Measurements from ENCODE around the gene QRFP.

The QRFP gene

DNA sequence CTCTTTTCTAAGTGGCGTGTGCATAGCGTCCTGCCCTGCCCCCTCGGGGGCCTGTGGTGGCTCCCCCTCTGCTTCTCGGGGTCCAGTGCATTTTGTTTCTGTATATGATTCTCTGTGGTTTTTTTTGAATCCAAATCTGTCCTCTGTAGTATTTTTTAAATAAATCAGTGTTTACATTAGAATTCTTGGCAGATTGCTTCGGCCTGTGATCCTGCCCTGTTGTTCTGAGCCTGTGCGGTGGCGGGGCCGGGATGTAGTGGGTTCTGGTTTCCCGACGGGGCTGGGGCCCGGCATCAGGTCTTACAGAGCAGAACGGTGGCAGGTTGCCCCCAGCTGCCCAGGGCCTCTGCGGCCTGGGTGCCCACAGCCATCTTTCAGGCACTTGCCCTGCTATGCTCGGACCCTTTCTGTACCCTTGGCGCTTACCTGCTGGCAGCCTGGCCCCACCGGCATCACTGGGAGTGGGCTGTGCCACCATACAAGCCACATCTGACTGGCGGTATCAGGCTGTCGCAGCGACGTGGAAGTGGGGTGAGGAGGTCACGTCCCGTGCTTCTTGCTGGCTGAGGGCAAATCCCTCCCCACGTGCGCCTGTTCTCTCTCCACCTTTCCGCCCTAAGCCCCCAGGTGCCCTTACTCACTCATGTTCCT, 9.0 kb downstream of the QRFP start:
- H3K9me3 ChIP-seq (ENCODE audit: control insufficient read depth, insufficient read depth, low read depth, low read length): no peaks in the 10 kb centered on the region
- ChIA-PET CTCF (interaction anchor here (1.0 to 4.9 kb wide), 4 partner anchors 18 to 110 kb away, joined by 3 to 31 read pairs (median 22); no protein-coding TSS in a partner anchor), POLR2A (no interaction called here)
- H3K4me1 ChIP-seq (ENCODE audit: control insufficient read depth, insufficient read depth, low read length): no peaks in the 10 kb centered on the region
- H3K4me3 ChIP-seq (ENCODE audit: low read depth, low read length): no peak overlapping the region
- peaks cover 0 to 88% of the 10 kb centered on the region in 2 experiments; a peak in 1 of 3 replicates for H3K36me3 ChIP-seq (ENCODE audit: control insufficient read depth in 2 of 2, insufficient read depth in 1 of 2, low read length in 2 of 2)
- no peak for TF ChIP-seq HOXA7 (CRISPR knock-in tag; IDR thresholded peaks at IDR 0.05; ENCODE audit: borderline replicate concordance)
- no peak for TF ChIP-seq ZNF112 (tag by site-specific recombination; IDR thresholded peaks at IDR 0.05)
- TF ChIP-seq GLIS2 (tag by site-specific recombination; IDR thresholded peaks at IDR 0.05): no peak
- TF ChIP-seq ZNF133 (tag by site-specific recombination; IDR thresholded peaks at IDR 0.05): no peak
- TF ChIP-seq ZNF555 (tag by site-specific recombination; conservative IDR thresholded peaks at IDR 0.05): no peak
- TF ChIP-seq REPIN1 (tag by site-specific recombination; IDR thresholded peaks at IDR 0.05; ENCODE audit: low read depth): no peak
- TF ChIP-seq KLF1 (tag by site-specific recombination; IDR thresholded peaks at IDR 0.05): no peak
- no peak for TF ChIP-seq ZNF391 (tag by site-specific recombination; IDR thresholded peaks at IDR 0.05; ENCODE audit: borderline replicate concordance, low read depth)
- no peak for TF ChIP-seq ZNF776 (tag by site-specific recombination; IDR thresholded peaks at IDR 0.05; ENCODE audit: borderline replicate concordance)
- TF ChIP-seq ZBTB17 (tag by site-specific recombination; IDR thresholded peaks at IDR 0.05): no peak
- no peak for TF ChIP-seq ZNF335 (tag by site-specific recombination; conservative IDR thresholded peaks at IDR 0.05)
- no peak for TF ChIP-seq ZNF768 (tag by site-specific recombination; IDR thresholded peaks at IDR 0.05)
- TF ChIP-seq HOXC10 (CRISPR knock-in tag; IDR thresholded peaks at IDR 0.05): no peak
- no peak for TF ChIP-seq KLF16 (tag by site-specific recombination; IDR thresholded peaks at IDR 0.05)
- TF ChIP-seq ZNF76 (tag by site-specific recombination; IDR thresholded peaks at IDR 0.05; ENCODE audit: borderline replicate concordance, low read depth): no peak
- no peak for TF ChIP-seq ZNF146 (tag by site-specific recombination; IDR thresholded peaks at IDR 0.05)
- TF ChIP-seq ZBTB1 (tag by site-specific recombination; IDR thresholded peaks at IDR 0.05): no peak
- no peak for TF ChIP-seq ZNF140 (tag by site-specific recombination; IDR thresholded peaks at IDR 0.05)
- no peak for TF ChIP-seq ZXDB (tag by site-specific recombination; IDR thresholded peaks at IDR 0.05)
- no peak overlapping the region for H3K27ac ChIP-seq (ENCODE audit: extremely low read depth, low read depth, low read length)

DNA sequence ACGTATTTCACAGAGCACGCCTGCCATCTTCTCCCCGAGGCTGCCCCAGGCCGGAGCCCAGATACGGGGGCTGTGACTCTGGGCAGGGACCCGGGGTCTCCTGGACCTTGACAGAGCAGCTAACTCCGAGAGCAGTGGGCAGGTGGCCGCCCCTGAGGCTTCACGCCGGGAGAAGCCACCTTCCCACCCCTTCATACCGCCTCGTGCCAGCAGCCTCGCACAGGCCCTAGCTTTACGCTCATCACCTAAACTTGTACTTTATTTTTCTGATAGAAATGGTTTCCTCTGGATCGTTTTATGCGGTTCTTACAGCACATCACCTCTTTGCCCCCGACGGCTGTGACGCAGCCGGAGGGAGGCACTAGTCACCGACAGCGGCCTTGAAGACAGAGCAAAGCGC, 9.6 kb downstream of the QRFP start:
- no peak overlapping the region for H3K4me3 ChIP-seq (ENCODE audit: low read depth, low read length)
- POLR2A ChIA-PET: interaction anchor here (1.3 kb wide), 1 partner anchor 17 kb away, joined by 3 read pairs; no protein-coding TSS in a partner anchor
- TF ChIP-seq ZNF677 (tag by site-specific recombination; IDR thresholded peaks at IDR 0.05): no peak
- TF ChIP-seq ZNF157 (tag by site-specific recombination; IDR thresholded peaks at IDR 0.05): no peak
- no peak for TF ChIP-seq ZNF777 (tag by site-specific recombination; IDR thresholded peaks at IDR 0.05; ENCODE audit: borderline replicate concordance)
- no peaks in the 10 kb centered on the region for H3K4me1 ChIP-seq (ENCODE audit: control insufficient read depth, insufficient read depth, low read length)
- H3K27ac ChIP-seq (ENCODE audit: extremely low read depth, low read depth, low read length): no peak overlapping the region
- H3K9me3 ChIP-seq (ENCODE audit: control insufficient read depth, insufficient read depth, low read depth, low read length): no peaks in the 10 kb centered on the region
- CTCF ChIA-PET: interaction anchor here (2.3 kb wide), 1 partner anchor 21 kb away, joined by 9 read pairs; no protein-coding TSS in a partner anchor
- H3K36me3 ChIP-seq (ENCODE audit: control insufficient read depth in 2 of 2, insufficient read depth in 1 of 2, low read length in 2 of 2): peaks cover 0 to 86% of the 10 kb centered on the region in 2 experiments; a peak in 1 of 3 replicates

DNA sequence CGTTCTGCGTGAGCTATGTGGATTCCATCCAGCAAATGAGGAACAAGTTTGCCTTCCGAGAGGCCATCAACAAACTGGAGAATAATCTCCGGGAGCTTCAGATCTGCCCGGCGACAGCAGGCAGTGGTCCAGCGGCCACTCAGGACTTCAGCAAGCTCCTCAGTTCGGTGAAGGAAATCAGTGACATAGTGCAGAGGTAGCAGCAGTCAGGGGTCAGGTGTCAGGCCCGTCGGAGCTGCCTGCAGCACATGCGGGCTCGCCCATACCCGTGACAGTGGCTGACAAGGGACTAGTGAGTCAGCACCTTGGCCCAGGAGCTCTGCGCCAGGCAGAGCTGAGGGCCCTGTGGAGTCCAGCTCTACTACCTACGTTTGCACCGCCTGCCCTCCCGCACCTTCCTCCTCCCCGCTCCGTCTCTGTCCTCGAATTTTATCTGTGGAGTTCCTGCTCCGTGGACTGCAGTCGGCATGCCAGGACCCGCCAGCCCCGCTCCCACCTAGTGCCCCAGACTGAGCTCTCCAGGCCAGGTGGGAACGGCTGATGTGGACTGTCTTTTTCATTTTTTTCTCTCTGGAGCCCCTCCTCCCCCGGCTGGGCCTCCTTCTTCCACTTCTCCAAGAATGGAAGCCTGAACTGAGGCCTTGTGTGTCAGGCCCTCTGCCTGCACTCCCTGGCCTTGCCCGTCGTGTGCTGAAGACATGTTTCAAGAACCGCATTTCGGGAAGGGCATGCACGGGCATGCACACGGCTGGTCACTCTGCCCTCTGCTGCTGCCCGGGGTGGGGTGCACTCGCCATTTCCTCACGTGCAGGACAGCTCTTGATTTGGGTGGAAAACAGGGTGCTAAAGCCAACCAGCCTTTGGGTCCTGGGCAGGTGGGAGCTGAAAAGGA, 10.9 kb downstream of the QRFP start:
- ChIA-PET CTCF (interaction anchor here (0.7 to 2.3 kb wide), 3 partner anchors 16 to 164 kb away, joined by 3 to 9 read pairs (median 8); no protein-coding TSS in a partner anchor), POLR2A (interaction anchor here (0.8 to 1.3 kb wide), 2 partner anchors 16 to 192 kb away, joined by 3 read pairs; partner anchors contain the start of gene EXOSC2)
- H3K4me1 ChIP-seq (ENCODE audit: control insufficient read depth, insufficient read depth, low read length): no peaks in the 10 kb centered on the region
- H3K27ac ChIP-seq (ENCODE audit: extremely low read depth, low read depth, low read length): no peak overlapping the region
- peaks cover 0 to 89% of the 10 kb centered on the region in 2 experiments; a peak in 1 of 3 replicates for H3K36me3 ChIP-seq (ENCODE audit: control insufficient read depth in 2 of 2, insufficient read depth in 1 of 2, low read length in 2 of 2)
- no peaks in the 10 kb centered on the region for H3K9me3 ChIP-seq (ENCODE audit: control insufficient read depth, insufficient read depth, low read depth, low read length)
- no peak overlapping the region for H3K4me3 ChIP-seq (ENCODE audit: low read depth, low read length)
- TF ChIP-seq ZNF600 (tag by site-specific recombination; IDR thresholded peaks at IDR 0.05): no peak
- TF ChIP-seq, protein P1, sequence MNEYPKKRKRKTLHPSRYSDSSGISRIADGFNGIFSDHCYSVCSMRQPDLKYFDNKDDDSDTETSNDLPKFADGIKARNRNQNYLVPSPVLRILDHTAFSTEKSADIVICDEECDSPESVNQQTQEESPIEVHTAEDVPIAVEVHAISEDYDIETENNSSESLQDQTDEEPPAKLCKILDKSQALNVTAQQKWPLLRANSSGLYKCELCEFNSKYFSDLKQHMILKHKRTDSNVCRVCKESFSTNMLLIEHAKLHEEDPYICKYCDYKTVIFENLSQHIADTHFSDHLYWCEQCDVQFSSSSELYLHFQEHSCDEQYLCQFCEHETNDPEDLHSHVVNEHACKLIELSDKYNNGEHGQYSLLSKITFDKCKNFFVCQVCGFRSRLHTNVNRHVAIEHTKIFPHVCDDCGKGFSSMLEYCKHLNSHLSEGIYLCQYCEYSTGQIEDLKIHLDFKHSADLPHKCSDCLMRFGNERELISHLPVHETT (tag by site-specific recombination; IDR thresholded peaks at IDR 0.05): no peak
- no peak for TF ChIP-seq ZNF341 (tag by site-specific recombination; IDR thresholded peaks at IDR 0.05; ENCODE audit: low read depth)
- no peak for TF ChIP-seq ZNF544 (tag by site-specific recombination; IDR thresholded peaks at IDR 0.05)
- TF ChIP-seq ZNF184 (tag by site-specific recombination; IDR thresholded peaks at IDR 0.05): no peak
- TF ChIP-seq ZNF510 (tag by site-specific recombination; IDR thresholded peaks at IDR 0.05; ENCODE audit: insufficient replicate concordance): no peak
- no peak for TF ChIP-seq ZNF10 (tag by site-specific recombination; IDR thresholded peaks at IDR 0.05)
- TF ChIP-seq ZNF140 (tag by site-specific recombination; IDR thresholded peaks at IDR 0.05): no peak
- no peak for TF ChIP-seq ZBTB7A (tag by site-specific recombination; IDR thresholded peaks at IDR 0.05; ENCODE audit: low read depth)
- TF ChIP-seq ZNF423 (tag by site-specific recombination; IDR thresholded peaks at IDR 0.05): no peak

Data from HEK293 (cell line).